HG03045 (cell line): ENCODE results near the gene PLEKHM2.

Experiments
- ATAC-seq: cut with Tn5 transposase; IDR thresholded peaks from one replicate; pipeline ENCODE4 v1.9.1; 2021; ENCODE audit warnings: mild to moderate bottlenecking, moderate library complexity; ENCODE audit not compliant: unreplicated experiment

Gene PLEKHM2

DNA sequence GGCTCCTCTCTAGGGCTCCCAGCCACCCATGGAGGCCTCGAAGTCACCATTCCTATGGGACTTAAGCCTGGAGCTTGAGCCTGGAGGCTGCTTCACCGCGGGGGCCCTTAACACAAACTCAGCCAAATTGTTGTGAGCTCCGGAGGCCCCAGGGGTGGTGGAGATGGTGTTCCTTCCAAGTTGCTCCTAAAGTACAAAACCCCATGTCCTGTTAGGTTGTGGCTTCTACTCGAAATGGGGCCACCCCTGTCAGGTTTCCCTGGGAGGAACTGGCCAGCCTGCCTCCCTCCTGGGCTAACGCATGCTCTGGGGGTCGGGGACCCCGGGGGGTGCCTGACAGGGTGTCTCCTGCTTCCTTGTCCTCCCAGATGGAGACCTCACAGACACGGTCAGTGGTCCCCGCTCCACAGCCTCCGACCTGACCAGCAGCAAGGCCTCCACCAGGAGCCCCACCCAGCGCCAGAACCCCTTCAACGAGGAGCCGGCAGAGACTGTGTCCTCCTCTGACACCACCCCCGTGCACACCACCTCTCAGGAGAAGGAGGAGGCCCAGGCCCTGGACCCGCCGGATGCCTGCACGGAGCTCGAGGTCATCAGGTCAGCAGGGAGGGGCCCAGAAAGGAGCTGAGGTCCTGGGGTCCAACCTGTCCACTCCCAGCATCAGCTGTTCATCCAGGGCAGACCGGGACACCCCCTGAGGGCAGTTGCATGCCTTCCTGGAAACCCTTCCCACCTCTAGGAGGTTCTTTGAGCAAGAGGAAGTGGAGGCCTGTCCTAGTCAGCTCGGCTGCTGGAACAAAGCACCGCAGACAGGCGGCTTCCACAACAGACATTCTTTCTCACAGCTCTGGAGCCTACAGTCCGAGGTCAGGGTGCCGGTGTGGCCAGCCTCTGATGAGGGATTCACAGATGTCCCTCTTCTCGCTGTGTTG is 41.1 kb downstream of the PLEKHM2 start:
- no peak for ATAC-seq

DNA sequence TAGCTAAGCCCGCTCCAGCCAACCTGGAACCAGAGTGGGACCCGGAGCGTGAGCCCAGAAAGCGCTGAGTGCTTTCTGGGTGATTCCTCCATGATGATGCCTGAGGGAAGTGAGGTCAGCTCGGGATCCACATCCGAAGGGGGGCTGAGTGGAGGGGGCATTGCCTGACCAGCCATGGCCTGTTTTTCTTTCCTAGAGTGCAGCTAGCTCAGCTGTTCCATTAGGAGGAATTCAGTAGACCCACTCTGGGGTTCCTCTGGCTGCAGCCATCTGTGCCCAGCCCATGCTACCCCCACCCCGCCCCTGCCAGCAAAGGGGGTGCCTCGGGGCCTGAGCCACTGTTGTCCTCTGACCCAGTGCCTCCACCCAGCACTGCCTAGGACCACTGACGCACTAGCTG is 42.4 kb downstream of the PLEKHM2 start:
- ATAC-seq, result no peak

DNA sequence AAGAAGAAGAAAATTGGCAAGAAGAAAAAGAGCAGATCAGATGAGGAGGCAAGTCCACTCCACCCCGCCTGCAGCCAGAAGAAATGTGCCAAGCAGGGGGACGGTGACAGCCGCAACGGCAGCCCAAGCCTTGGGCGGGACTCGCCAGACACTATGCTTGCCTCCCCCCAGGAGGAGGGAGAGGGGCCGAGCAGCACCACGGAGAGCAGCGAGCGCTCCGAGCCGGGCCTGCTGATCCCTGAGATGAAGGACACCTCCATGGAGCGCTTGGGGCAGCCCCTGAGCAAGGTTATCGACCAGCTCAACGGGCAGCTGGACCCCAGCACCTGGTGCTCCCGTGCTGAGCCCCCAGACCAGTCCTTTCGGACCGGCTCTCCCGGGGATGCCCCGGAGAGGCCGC is 42.9 kb downstream of the PLEKHM2 start:
- ATAC-seq, result no peak

DNA sequence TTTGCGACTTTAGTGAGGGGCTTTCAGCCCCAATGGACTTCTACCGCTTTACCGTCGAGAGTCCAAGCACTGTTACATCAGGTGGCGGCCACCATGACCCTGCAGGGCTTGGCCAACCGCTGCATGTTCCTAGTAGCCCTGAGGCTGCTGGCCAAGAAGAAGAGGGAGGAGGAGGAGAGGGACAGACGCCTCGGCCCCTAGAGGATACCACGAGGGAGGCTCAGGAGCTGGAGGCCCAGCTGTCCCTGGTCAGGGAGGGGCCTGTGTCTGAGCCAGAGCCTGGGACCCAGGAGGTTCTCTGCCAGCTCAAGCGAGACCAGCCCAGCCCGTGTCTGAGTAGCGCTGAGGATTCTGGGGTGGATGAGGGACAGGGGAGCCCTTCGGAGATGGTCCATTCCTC is 43.3 kb downstream of the PLEKHM2 start:
- ATAC-seq, result no peak

DNA sequence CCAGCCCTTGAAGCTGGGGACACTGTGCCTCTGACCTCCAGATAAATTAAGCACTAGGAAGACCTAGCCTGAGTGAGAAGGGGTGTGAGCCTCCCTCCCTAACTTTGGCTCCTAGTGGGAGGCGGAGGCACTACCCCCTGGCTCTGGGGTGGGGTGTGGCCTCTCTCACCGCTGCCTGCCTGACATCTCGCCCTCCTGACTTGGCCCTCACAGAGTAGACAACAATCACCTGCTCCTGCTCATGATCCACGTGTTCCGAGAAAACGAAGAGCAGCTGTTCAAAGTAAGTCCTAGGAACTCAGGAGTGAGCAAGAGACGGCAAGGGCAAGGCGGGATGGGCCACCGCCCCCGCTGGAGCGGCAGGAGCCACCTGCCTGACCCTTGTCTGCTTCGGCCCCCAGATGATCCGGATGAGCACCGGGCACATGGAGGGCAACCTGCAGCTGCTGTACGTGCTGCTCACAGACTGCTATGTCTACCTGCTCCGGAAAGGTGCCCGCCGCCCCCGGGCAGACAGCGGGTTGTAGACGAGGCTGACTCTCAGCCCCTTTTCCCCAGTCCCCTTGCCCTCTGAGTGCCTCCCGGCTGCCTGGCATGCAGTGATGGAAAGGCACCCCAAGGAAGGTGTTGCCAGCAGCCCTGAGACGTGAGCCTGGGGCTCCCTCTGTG is 43.9 kb downstream of the PLEKHM2 start:
- no peak for ATAC-seq

DNA sequence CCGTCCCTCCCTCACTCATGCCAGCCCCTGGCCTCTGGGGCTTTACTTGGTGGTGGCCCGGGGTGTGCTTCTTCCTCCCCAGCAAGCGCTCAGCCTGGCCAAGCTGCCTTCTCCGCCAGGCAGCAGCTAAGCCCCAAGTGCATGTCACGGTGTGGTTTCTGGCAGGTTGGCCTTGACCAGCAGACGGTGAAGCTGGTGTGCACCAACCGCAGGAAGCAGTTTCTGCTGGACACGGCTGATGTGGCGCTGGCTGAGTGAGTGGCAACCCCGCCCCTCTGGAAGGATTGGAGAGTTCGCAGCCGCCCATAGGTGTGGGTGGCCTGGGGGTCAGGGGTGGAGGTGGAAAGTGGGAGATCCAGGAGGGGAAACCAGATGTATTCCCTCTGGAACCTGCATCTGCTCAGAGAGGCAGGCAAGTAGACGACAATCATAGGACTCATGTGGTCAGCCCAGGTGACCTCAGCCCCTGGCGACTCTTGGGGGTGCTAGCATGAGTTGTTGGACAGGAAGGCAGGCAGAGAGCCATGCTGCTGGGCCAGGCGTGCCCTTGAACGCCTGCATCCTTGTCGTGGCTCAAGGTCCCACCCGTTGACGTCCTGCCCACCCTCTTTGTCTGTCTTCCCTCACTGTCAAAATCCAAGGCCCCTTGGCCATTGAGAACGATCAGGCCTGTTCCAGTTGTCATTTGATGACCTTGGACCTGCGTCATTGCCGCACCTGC is 45.0 kb downstream of the PLEKHM2 start:
- ATAC-seq, result no peak

DNA sequence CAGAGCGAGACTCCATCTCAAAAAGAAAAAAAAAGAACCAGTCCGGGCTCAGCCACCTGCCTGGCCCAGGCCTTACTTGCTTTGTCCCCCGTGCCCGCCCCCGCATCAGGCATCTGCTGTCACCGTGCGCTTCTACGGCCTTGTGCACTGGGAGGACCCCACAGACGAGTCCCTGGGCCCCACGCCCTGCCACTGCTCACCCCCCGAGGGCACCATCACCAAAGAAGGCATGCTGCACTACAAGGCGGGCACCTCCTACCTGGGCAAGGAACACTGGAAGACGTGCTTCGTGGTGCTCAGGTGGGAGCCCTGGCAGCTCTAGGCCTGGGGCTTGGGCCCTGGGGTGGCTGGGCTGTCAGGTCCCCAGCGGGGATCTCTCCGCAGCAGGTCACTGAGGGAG is 46.3 kb downstream of the PLEKHM2 start:
- no peak for ATAC-seq

DNA sequence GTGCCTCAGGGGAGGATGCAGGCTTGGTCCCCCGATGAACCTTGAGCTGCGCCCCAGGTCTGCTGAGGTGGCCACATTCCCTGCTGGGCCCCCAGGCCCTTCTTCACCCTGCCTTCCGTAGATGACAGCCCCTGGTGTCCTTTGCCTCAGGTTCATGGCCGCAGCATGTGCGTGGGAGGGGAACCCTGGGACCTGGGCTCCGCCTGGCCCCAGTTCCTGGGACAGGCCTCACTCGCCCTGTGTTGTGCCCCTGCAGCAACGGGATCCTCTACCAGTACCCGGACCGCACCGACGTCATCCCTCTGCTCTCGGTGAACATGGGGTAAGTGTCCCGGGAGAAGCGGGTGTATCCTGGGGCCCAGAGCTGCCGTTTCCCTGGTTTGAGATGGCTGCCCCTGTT is 46.8 kb downstream of the PLEKHM2 start:
- no peak for ATAC-seq

DNA sequence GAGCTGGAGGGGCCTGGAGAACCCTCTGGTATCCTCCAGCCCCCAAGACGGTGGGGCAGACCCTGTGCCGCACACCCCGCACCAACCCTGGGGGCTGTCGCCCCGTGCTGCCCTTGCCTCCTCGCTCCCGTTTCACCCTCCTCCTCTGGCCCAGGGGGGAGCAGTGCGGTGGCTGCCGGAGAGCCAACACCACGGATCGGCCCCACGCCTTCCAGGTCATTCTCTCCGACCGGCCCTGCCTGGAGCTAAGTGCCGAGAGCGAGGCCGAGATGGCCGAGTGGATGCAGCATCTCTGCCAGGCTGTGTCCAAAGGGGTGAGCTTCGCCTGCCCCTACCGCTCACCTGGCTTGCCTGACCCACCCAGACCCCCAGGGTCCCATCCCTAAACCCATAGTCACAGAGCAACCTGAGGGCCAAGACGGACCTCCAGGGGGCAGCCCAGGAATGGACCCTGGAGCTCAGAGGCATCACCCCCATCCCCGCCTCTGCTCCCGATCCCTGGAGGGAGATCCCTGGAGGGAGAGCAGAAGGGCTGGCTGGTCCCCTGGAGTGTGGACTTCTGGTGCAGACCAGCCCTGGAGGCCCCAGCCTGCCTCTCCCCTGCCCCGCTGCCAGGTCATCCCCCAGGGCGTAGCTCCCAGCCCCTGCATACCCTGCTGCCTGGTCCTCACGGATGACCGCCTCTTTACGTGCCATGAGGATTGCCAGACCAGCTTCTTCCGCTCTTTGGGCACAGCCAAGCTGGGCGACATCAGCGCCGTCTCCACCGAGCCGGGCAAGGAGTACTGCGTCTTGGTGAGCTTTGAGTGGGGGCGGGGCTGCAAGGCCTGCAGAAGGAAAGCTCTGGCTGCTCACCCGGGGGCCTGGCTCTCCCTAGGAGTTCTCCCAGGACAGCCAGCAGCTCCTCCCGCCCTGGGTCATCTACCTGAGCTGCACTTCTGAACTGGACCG is 47.9 kb downstream of the PLEKHM2 start:
- no peak for ATAC-seq

DNA sequence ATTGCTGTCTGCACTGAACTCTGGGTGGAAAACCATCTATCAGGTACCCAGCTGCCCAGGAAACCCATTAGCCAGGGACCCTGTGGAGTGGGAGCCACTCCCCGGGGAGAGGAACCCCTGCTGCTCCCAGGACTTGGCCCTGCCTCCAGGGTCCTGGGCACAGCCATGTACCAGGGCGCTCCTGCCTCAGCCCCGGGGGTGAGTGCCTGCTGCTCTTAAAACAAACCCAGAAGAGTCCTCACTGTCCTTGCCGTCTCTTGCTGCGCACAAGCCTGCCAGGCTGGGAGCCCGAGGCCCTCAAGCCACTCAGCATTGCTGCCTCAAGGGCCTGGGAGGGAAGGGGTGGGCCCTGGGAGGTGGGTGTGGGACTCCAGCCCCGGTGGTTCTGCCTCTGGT is 48.6 kb downstream of the PLEKHM2 start:
- ATAC-seq, result no peak

DNA sequence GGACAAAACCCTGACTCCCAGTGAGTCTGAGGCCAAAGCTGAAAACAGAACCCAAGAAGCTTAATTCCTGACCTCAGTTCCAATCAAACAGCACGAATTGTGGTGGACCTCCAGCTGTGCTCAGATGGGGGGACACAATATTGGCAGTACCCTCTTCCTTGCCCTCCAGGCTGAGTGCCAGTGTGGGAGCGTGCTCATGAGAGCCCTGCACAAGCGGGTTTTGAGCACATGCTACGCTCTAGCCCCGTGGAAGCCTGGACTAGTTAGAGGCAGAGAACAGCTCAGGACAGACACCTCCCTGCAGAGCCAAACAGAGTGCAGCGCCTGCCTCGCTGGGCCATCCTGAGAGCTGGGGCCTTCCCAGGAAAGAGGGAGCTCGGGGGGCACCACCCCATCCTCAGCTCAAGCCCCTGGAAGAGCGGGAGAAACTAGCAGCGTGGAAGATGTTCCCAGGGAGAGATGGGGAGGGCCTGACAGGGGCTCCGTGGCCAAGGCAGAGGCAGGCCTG is 49.2 kb downstream of the PLEKHM2 start:
- ATAC-seq, result no peak

DNA sequence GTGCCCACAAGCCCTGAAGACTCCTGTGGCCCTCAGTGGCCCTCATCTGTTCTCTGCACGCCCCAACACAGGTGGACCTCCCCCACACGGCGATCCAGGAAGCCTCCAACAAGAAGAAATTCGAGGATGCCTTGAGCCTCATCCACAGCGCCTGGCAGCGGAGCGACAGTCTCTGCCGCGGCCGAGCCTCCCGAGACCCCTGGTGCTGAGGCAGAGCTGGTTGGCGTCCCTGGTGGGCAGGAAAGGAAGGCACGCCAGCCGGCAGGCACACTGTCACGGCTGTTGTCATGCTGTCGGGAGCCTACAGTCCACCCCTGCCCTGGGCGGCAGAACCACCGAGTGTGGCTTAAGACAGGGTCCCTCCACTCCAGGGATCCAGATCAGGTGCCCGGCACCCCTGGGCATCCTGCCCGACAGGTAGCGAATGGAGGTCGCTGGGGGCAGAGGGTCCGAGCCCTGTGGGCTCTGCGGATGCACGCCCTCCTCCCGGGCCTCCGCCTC is 49.7 kb downstream of the PLEKHM2 start:
- no peak for ATAC-seq

DNA sequence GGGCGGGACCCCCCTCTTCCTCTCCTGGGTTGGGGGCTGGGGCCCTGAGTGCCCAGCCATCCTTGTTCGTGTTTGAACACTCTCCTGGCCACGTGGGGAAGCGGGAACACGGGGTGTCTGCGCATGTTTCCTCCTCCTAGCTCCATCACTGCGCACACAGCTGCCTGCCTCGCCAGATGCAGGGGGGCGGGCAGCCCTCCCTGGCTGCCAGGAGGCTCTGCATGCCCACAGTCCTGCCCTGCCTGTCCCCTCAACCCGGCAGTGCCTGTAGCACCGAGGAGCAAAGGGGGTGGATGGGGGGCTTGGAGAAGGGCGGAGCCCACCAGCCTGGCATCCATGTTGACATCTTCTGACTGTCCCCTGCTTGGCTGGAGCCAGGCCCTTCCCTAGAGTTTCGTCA is 50.2 kb downstream of the PLEKHM2 start:
- ATAC-seq, result no peak

DNA sequence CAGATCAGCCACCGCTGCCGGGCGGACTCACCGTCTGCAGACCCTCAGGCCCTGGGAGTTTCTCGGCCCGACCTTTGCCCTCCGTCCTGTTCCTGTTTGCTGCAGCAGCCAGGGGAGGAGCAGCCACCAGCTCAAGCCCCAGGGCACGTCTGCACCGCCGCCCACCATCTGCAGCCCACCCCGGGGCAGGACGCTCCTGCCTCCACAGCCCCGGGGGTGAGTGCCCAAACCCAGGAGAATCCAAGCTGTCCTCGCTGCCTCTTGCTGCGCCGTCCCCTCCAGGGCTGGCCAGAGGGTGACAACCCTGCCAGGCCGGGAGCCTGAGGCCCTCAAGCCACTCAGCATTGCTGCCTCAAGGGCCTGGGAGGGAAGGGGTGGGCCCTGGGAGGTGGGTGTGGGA is 50.8 kb downstream of the PLEKHM2 start:
- no peak for ATAC-seq

DNA sequence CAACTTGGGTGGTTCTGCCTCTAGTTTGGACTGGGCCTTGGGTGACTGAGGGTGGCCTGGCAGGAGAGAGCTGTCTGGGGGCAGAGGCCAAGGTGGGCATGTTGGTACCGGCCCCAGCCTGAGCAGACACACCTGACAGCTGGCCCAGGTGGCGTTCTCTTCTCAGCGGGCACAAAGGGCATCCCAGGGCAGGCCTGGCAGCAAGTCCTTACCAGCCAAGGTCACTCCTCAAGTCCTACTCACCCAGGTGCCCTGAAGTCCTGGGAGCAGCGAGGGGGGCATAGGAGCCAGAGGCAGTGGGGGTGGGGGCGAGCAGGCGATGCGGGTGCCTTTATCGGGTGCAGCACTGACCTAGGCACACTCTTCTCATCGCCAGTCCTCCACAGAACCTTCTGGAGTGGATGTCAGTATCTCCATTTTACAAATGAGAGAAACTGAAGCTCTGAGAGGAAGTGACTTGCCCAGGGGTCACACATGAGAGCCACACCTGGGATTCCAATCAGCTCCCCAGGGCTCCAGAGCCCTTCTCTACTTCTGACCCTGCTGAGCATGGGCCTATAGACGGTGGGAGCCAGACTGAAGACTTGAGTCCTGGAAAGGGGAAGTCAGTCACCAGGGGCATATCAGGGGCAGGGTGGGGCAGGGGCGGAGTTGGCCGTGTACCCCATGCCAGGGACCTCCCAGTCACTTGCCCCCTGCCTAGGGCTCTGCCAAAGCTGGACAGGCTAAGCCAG is 51.4 kb downstream of the PLEKHM2 start:
- ATAC-seq, result no peak

DNA sequence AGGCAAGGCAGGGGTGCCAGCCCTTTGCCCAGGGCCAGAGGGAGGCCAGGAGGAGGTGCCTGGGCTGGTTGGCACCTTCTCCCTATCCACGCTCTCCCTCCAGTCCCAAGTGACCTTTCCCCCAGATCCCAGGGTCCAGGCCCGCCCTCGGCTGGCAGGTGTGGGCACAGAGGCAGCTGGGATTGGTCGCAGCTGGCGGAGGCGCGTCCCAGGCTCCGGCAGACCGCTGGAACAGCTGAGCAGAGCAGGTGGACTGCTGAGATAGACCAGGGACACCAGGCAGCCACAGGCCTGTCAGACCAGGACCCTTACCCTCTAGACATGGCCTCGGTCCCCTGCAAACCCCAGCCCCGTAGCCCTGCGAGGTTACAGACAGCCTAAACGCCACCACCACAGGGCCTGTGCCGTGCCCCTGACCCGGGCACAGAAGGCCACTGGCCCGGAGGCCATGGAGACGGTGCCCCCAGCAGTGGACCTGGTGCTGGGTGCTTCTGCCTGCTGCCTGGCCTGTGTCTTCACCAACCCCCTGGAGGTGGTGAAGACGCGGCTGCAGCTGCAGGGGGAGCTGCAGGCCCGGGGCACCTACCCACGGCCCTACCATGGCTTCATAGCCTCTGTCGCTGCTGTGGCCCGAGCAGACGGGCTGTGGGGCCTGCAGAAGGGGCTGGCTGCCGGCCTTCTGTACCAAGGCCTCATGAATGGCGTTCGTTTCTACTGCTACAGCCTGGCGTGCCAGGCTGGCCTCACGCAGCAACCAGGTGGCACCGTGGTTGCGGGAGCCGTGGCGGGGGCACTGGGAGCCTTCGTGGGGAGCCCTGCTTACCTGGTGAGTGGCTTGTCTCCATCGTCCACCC is 52.1 kb downstream of the PLEKHM2 start, which contains the start of gene SLC25A34:
SLC25A34 (plus strand) TSS at position 221 of the 854 bp plus-strand sequence; CDS start at position 449, 228 bp downstream.
- ATAC-seq, result no peak

DNA sequence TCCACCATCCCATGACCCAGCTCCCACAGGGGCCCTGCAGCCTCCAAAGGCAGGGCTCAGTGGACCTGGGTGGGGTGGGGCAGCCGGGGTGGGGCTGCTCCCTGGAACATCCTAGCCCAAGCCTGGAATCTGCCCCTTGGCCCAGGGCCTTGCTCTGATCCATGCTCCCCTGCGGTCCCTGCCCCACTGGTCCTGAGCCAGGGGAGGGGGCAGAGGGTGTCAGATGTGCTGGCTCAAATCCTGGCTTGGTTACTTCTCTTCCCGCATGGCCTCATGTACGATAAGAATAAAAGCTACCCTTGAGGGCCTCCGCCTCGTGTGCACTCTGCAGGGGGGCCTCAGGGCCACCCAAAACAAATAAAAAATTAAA is 52.8 kb downstream of the PLEKHM2 start:
- no peak for ATAC-seq
